NCI-H748 (cell line): ENCODE results near the gene HYAL2.
"Not testable (repeated sequence)": the region's sequence is repeated elsewhere in the genome, so short reads cannot be mapped to it uniquely, and the experiment has no call there.

ENCODE experiments used
- DNase-seq: peaks from one replicate; lab custom pipeline; 2025; ENCODE audit not compliant: unreplicated experiment; lab: John Stamatoyannopoulos, UW

The HYAL2 gene

DNA sequence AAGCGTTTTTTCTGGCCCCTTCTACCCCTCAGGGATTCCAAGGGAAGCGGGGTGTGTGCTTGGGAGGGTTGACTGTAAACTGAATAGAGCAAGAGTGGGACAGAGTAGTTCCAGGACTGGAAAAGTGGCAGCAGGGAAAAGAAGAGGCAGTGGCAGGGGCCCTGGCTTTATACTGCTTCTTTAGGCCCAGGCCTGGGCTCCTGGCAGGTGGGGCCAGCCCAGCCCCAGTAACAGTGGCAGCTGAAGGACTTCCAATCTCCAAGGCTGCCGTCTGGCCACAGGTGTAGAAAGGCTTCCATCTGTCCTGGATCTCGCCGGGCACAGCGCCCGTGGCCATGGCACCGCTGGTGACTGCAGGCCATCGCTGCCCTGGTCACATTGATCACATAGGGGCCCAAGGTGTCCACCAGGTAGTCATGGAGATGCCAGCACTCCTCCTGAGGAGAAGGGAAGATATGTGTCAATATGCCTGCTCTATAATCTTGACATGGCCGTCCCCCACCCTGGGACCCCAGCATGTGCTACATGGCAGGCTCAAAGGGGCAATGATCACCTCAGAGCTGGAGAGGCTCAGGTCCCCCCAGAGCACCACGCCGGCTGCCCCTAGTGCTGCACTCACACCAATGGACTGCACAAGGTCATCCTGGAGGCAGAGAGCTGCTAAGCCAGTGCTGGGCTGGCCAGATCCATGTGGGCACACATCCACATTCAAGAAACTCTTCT, 29.3 kb downstream of the HYAL2 start:
- DNase-seq, result no peak

- peak; percentile 96 for DNase-seq
Measured at GRCh38 chr3:50292159-50293078, 30.1 kb downstream of the HYAL2 start, which contains the start of gene IFRD2. Gene IFRD2, minus strand, starts transcription at chr3:50292429. Its CDS starts 155 bp downstream, at chr3:50292274.

DNA sequence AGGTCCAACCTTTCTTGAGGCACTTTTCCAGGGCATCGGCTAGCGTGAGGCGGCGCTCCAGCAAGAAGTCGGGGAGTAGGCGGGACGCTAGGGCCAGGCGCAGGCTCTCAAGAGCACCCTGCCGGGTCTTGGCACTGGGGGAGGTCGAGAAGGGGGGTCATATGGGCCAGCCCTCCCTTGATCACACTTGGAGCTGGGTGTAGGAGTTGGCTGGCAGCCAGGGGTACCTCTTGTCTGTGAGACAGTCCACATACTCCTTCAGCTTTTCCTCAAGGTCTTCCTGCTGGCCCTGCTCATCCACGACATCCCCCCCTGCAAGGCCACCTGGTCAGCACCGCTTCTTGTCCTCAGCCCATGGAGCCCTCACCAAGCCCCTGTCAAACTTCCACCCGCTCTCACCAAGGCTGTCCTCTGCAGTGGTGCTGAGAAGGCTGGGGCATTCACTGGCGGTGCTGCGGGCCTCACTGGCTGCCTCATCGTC, 32.3 kb downstream of the HYAL2 start:
- no peak for DNase-seq

- no peak for DNase-seq
Measured at GRCh38 chr3:50289130-50289529, 33.4 kb downstream of the HYAL2 start.

DNA sequence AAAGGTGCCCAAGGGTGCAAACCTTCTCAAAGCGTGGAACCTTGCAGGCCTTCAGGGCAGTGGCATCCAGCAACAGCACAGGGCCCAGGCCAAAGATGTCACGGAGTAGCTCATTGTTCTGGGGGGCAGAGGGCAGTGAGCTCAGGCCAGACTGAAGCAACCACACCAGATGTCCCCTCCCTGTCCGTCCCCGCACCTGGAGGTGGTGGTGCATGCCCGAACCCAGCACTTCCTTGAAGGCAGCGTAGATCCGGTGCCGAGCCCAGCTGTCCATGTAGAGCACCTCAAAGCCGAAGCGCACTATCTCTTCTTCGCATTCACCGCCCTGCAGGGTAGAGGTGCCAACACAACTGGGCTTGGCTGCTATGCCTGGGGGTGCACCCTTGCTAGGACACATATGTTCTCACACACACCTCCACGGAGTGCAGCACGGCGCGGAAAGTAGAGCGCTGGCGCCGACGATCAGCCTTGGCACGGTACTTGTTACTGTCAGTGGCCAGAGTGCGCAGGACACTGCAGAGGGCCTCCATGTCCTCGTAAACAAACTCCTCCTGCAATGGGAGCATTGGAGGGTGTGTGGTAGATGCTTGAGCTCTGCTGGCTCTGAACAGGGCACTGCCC, 34.0 kb downstream of the HYAL2 start:
- DNase-seq, result no peak

- no peak for DNase-seq
Measured at GRCh38 chr3:50287262-50287661, 35.3 kb downstream of the HYAL2 start.

- no peak for DNase-seq
Measured at GRCh38 chr3:50286322-50287227, 36.0 kb downstream of the HYAL2 start.

DNA sequence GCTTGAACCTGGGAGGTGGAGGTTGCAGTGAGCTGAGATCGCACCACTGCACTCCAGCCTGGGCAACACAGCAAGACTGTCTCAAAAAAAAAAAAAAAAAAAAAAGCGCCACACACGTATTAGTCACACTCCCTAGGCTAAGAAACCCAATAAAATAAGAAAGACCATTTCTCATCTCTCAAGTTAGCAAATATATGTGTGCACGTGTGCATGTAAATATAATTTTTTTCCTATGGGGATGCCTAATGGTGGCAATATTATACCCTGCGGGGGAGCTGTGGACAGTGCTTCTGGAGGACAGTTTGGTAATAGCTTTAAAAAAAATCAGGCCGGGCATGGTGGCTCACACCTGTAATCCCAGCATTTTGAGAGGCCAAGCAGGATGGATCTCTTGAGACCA, 38.4 kb downstream of the HYAL2 start:
- DNase-seq, result not testable (repeated sequence)

DNA sequence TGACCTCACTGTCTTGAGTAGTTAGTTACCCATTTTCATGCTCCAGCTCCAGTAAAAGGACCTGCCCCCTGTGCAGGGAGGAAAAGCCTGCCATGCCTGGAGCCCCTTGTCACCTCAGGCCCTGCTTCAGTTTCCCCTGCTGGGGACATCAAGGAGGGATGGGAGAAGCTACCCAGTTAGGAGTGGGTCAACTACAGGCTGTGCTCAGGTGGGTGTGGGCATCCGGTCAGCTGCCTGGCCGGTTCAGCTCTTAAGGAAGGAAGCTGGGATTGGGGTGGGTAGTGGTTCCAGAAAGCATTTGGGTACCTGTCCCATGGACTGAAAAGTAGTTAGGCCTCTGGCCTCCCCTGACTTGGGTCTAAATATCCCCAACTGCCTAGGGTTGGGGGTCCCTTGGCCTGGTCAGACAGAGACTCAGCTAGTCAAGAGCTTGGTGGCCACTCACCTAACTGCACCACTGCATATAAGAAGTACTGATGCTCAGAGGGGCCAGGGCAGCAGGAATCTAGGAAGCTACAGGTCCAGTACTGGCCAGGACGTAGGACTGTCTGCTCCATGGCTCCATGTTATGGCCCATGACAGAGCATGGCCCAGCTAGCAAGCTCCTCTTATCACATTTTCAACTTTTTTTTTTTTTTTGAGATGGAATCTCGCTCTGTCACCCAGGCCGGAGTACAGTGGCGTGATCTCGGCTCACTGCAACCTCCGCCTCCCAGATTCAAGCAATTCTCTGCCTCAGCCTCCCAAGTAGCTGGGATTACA, 43.1 kb downstream of the HYAL2 start:
- no peak for DNase-seq

DNA sequence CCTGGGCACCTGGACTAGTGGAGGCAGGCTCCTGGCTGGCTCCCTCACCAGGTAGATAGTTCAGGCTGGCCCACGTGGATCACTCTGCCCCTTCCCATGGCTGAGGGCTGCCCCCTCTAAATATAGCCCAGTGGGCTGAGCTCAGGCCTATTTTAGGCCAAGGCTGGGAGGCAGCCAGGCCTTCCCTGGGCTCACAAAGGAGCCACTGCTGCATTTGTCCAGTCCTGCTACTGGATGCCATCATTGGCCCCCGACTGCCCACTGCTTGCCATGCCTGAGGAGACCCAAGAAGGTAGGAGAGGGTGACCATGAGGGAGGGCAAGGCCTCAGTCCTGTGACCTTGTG, 43.7 kb downstream of the HYAL2 start, which contains the start of gene LSMEM2:
LSMEM2 (plus strand) TSS at position 208 of the 345 bp plus-strand sequence; CDS start at position 235, 27 bp downstream.
- DNase-seq, result no peak

DNA sequence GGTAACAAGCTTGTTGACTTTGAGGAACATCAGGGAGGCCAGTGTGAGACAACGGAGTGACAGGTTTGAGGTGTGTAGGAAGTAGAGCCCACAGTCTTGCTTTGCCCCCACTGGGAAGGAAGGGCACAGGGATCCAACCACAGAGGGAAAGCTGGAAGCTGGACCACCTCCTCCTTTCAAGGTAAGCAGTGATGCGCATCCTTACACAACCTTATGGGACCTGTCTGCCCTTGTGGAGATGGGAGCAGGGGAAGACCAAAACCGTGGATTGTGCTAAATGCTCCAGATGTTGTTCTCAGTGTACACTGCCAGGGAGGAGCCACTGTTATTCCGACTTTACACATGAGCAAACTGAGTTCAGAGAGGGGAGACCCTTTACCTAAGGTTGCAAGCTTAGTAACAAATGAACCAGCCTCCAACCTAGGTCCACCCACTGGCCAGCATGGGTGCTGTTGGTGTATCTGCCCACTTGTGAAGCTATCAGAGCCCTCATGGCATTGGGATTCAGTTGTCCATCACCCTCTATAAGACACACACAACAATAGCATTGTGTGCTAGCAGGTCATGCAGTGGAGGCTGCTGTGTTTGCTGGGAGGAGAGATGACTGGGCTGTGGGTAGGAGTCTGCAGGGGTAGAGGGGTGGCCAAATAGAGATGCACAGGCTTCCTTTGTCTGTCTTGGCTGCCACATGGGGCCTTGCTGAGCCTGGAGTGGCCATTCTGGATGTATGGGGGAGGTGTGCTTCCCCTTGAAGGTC, 44.2 kb downstream of the HYAL2 start:
- DNase-seq, result no peak

DNA sequence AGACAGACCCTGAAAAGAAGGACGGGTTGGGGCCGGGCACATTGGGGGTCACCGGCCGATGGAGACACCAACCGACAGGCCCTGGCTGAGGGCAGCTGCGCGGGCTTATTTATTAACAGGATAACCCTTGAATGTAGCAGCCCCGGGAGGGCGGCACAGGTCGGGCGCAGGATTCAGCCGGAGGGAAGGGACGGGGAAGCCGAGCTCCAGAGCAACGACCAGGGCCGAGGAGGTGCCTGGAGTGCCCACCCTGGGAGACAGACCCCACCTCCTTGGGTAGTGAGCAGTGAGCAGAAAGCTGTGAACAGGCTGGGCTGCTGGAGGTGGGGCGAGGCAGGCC, 45.8 kb downstream of the HYAL2 start:
- no peak for DNase-seq

DNA sequence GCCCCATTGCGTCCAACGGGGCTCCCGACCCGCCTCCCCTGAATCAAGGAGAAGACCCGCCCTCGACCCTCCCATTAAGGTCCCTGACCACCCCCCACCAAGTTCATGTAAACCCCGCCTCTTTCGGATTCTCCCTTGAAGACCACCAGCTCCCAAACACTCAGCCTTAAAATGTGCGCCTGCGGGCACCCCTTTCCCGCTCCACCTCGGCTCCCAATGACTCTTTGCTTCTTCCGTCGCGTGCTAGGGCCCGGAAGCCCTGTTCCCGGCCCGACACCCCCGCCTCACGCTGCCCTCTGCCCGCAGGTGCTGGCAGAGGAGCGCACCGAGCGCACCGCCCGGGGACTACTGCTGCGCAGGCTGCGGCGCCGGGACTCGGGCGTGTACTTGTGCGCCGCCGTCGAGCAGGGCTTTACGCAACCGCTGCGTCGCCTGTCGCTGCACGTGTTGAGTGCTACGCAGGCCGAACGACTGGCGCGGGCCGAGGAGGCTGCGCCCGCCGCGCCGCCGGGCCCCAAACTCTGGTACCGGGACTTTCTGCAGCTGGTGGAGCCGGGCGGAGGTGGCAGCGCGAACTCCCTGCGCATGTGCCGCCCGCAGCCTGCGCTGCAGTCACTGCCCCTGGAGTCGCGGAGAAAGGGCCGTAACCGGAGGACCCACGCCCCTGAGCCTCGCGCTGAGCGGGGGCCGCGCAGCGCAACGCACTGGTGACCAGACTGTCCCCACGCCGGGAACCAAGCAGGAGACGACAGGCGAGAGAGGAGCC, 46.4 kb downstream of the HYAL2 start:
- DNase-seq, result no peak

DNA sequence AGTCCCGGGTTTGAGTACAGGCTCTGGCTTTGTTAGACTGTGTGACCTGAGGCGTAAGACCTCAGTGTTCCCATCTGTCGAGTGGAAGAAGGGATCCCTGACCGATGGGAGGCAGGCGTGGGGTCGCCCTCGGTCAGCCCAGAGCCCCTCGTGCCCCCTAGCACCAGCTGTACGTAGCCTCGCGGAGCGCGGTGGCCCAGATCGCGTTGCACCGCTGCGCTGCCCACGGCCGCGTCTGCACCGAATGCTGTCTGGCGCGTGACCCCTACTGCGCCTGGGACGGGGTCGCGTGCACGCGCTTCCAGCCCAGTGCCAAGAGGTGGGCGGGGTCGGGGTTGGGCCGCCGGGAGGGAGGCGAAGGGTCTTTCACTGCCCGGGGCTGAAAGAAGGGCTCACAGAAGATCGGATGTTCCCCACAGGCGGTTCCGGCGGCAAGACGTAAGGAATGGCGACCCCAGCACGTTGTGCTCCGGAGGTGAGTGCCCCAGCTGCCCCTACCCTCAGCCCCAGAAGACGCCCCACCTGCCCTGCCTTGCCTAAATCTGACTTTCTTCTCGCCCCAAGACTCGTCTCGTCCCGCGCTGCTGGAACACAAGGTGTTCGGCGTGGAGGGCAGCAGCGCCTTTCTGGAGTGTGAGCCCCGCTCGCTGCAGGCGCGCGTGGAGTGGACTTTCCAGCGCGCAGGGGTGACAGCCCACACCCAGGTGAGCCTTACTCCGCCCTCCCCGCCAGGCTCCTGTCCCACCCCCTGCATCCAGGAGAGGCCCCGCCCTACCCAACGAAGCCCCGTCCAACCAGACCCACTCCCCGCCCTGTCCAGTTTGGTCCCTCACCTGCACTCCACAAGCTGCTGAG, 47.2 kb downstream of the HYAL2 start:
- DNase-seq, result no peak

DNA sequence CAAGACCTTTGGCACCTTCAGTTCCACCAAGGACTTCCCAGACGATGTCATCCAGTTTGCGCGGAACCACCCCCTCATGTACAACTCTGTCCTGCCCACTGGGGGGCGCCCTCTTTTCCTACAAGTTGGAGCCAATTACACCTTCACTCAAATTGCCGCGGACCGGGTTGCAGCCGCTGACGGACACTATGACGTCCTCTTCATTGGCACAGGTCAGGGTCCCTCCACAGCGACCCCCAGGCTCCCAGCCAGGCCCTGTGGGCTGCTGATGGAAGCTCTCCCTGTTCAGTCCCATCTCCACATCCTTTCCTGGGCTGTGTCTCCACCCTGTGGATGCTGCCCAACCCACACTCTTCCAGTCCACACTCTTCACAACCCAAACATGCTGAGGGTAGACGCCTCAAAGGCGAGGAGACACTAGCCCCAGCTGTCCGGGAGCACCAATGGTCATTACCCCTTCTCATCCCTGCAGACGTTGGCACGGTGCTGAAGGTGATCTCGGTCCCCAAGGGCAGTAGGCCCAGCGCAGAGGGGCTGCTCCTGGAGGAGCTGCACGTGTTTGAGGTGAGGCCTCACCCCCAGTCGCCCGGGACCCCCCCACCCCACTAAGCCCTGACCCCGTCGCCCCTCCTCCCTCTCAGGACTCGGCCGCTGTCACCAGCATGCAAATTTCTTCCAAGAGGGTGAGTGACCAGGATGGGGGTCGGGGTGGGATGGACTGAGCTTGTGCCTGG, 48.0 kb downstream of the HYAL2 start:
- peak; percentile 69 for DNase-seq

GRCh38 chr3:50273689-50274065, 48.9 kb downstream of the HYAL2 start:
- no peak for DNase-seq
